HG03354 (cell line): Measurements from ENCODE around the gene HOXA11.

ENCODE experiments used
- ATAC-seq: cut with Tn5 transposase; IDR thresholded peaks from one replicate; pipeline ENCODE4 v1.9.1; 2021; ENCODE audit warnings: mild to moderate bottlenecking; ENCODE audit not compliant: unreplicated experiment, poor library complexity, severe bottlenecking

HOXA11 gene

GRCh38 chr7:27194686-27195379, 9.8 kb upstream of the HOXA11 start:
- no peak for ATAC-seq

GRCh38 chr7:27194002-27194352, 8.9 kb upstream of the HOXA11 start:
- ATAC-seq, result no peak

GRCh38 chr7:27193335-27194001, 8.4 kb upstream of the HOXA11 start:
- no peak for ATAC-seq

- ATAC-seq, result no peak
Measured at GRCh38 chr7:27192546-27193334, 7.7 kb upstream of the HOXA11 start.

- ATAC-seq, result no peak
Measured at GRCh38 chr7:27191833-27192545, 7.0 kb upstream of the HOXA11 start.

GRCh38 chr7:27191161-27191731, 6.2 kb upstream of the HOXA11 start:
- ATAC-seq, result no peak

- ATAC-seq, result no peak
Measured at GRCh38 chr7:27189997-27190748, 5.1 kb upstream of the HOXA11 start.

- no peak for ATAC-seq
Measured at GRCh38 chr7:27189295-27189996, 4.4 kb upstream of the HOXA11 start.

GRCh38 chr7:27188386-27189294, 3.6 kb upstream of the HOXA11 start:
- ATAC-seq, result no peak

GRCh38 chr7:27187475-27188385, 2.7 kb upstream of the HOXA11 start:
- ATAC-seq, result no peak

- no peak for ATAC-seq
Measured at GRCh38 chr7:27186668-27187474, 1.8 kb upstream of the HOXA11 start.

- ATAC-seq, result no peak
Measured at GRCh38 chr7:27185854-27186667, 1.0 kb upstream of the HOXA11 start.

GRCh38 chr7:27184337-27185012, 557 bp downstream of the HOXA11 start:
- ATAC-seq, result no peak

- ATAC-seq, result no peak
Measured at GRCh38 chr7:27183682-27184336, 1.2 kb downstream of the HOXA11 start.
